H4 (cell line): Measurements from ENCODE around the gene VPS13D. TPM values are rescaled to one million over a fixed set of nuclear protein-coding genes. Genes with fewer than 3 reads are reported as not detected.
"Not testable (repeated sequence)": the region's sequence is repeated elsewhere in the genome, so short reads cannot be mapped to it uniquely, and the experiment has no call there.

Source experiments
- DNase-seq: peaks from one replicate; pipeline ENCODE4 v3.0.0-alpha.2; 2015; ENCODE audit warnings: low spot score
- total RNA-seq: library from RNA; depleted of rRNA; stranded (reverse); fragments of >200 nt; shearing (Covaris generic); gene quantifications from 2 replicates; pipeline ENCODE4 v1.2.3, GENCODE V29; 2014

Gene VPS13D
- total RNA-seq, 1 experiment from 2014 or later, result 9.6 TPM

DNA sequence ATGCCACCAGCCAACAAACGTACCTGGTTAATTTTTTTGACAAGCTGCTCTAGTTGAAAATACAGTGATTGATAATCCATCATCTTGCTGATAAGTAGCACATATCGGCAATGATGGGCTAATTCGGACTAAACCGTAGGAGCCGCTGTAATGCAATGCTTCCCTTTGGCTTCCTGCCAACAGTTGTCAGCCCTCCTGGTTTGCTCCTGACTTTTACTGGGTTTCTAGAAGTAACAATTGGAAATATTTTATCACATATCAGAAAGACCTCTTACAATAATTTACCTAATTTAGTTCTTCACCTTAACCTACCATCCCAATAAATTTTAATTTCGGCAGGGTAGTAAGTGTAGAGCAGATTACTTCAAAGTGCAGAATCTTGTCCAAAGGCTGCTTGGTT lies 239.7 kb downstream of the VPS13D start:
- no peak for DNase-seq

DNA sequence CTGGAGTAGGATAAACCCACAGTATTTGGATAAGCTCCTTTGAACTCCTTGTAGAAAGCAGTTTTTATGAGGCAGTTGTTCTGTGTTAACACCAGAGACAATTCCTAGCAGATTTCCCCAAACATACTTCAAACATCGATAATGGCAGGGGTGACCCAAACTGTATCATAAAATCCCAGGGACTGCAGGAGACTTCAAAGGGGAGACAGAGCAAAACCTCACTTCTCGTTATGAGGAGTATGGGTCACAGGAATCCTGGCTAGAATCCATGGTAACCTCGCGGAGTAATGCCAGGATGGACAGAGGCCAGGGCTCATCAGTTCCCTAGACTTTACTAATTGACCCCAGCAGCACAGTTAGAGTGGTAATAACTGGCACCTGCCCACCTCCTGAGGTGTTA lies 240.2 kb downstream of the VPS13D start:
- DNase-seq, result no peak

DNA sequence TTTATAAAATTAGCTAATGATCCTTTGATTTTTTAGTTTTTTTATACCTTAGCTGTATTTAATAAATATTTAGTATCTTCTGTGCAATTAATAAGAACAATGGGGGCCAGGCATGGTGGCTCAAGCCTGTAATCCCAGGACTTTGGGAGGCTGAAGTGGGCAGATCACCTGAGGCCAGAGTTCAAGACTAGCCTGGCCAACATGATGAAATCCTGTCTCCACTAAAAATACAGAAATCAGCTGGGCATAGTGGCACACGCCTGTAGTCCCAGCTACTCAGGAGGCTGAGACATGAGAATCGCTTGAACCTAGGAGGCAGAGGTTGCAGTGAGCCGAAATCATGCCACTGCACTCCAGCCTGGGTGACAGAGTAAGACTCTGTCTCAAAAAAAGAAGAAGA lies 241.1 kb downstream of the VPS13D start:
- not testable (repeated sequence) for DNase-seq

DNA sequence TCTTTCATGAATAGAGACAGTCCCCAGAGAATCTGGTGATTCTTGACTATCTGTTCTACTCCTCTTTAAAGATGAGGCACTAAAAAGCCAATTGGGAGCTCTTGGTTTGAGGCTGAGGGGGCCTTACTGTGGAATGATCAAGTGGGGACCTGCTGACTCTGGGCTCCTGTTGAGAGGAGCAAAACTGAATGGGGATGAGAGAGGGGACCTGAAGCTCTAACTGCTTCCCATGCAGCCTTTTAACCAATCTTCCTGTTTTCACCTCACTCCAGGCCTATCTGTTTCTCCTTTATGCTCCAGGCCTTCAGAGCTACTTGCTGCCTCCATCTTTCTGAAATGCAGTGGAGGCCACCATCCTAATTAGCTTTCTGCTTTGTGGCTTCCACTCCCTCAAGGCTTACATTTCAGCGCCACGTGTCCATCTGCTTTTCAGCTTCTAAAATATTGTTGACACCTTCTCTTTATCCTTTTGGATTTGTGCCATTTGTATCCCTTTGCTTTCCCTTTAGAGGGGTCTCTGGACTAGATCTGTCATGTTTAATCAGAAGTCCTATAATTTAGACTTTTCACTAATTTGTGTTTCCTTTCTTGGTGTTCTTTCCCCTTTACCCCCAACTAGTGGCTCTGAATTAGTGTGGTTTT lies 242.4 kb downstream of the VPS13D start:
- DNase-seq, result no peak

DNA sequence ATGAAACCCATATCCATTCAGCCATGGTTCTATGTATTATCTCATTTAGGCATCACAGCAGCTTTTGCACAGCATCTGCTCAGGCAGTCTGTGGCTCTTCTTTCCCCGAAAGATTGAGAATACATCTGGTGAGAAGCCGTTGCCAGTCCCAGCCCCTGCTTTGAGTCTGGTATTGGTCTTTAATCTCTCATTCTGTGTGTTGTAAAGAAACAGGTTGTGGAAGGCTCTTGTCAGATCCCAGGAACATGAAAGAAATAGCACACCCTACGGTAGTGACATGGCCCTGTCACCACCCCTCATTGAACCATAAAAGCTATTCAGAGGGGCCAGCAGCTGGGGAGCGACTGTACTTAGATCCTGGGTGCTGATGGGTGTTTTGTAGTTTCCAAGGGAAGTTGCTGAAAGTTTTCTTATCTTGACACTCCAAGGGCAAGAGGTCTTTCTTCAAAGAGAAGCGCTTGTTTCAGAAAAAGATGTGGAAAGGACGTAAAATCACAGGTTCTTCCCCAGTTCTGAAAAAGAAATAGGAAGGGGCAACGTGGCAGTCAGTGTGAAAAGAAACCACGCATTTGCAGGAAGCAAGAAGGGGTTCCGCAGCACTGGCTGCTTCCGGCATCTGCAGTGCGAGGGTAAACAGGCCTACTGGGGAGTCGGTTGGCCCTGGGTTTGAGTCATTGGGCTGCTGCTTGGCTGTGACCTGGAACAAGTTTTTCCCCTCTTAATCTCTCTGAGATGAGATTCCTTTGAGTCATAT lies 243.1 kb downstream of the VPS13D start:
- no peak for DNase-seq

DNA sequence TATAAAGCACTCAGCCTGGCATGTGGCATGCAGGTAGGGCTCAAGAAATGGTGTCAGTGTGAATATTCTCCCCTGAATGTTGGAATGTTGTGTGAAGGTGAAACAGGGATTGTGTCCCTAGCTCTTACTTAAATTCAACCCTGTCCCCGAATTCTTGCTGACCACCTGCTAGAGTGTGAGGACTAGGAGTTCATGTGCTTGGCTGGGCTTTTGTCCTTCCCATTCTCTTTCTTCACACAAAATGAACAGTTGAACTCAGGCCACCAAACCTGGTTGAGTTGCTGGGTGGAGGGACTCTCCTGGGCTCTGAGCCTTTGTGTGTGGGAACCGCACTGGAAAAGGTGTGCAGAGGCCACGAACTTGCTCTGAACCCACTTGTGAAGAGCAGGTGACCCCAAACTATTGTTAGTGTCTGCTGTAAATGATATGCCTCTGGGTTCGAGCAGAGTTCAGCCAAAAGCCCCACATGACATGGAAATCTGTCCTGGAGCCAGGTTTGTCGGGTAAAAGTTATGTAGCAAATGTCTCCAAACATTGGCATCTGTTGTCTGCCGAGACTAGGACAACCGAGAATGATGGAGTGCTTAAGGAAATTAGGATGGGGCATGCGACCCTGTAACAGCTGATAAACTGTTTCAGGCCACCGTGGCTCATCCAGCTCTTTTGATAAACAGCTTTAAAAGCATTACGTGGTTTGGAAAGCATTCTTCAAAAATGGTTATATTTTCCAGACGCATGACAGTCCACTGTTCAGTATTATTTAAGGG lies 243.9 kb downstream of the VPS13D start:
- no peak for DNase-seq

DNA sequence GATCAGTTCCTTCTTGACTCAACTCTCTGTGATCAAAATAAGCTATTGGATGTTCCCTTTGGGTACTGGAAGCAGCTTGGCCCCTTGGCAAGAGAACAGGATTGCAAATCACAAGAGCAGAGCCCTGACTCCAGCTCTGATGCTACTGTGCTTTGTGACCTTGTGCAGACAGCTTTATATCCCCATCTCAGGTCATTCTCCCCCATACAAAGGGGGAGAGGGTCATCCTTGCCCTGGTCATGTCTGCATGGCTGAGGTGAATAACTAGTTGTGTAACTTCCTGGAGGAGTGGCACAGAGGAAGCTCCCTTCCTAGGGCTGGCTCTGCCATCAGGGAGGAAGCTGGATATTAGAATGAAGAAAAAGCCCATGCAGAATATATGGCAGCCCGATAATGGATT lies 245.3 kb downstream of the VPS13D start:
- no peak for DNase-seq

DNA sequence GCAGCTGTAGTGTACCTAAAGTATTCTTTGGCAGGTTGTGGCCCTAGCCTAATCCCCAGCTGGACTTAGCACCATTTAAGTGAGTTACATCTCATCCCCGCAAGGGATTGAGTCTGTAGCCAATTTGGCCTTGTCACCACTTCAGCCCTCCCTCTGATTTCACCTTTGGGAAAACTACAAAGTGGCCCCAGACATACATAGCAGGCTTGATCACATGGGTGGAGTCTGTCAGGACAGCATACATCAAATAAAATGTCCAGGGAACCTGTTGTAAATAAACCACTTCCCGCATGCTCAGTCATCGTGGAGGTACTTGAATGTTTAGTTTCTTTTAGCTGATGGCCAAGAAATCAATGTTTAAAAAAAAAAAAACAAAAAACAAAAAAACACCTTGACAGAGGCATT lies 245.7 kb downstream of the VPS13D start:
- DNase-seq, result peak; percentile 60

DNA sequence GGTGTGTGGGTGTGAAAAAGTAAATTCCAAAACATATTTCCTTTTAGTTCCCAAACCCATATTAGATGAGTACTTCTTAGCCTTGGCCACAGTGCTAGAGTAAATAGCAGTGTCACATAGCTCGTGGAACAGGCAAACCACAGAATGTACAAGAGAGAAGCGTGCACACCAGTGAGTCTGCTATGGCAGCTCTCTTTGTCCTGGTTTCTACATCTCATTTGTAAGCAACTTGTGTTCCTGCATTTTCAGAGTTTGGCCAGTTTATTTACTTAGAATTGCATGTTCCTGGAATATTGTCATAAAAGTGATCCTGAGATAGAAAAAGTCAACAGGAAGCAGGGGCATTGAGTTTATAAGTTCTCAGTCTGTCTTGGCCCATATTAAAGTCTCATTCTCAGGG lies 246.1 kb downstream of the VPS13D start:
- DNase-seq, result peak; percentile 73

DNA sequence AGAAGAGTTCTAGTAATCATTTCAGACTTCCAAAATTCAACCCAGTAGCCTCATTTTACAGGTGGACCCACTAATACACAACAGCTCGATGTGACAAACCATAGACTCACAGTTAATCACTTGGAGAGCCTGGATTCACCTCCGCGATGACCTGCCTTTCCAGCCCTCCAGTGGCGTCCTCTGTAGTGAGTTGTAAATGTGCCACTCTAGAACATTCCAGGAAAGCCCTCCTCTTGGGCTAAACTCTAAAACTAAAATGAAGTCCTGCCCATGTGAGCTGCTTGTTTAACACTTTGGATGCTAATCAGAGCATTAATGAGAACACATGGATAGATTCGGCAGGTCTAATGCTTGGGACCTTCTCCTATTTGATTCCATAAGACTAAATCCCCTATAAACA lies 247.5 kb downstream of the VPS13D start:
- DNase-seq, result no peak

DNA sequence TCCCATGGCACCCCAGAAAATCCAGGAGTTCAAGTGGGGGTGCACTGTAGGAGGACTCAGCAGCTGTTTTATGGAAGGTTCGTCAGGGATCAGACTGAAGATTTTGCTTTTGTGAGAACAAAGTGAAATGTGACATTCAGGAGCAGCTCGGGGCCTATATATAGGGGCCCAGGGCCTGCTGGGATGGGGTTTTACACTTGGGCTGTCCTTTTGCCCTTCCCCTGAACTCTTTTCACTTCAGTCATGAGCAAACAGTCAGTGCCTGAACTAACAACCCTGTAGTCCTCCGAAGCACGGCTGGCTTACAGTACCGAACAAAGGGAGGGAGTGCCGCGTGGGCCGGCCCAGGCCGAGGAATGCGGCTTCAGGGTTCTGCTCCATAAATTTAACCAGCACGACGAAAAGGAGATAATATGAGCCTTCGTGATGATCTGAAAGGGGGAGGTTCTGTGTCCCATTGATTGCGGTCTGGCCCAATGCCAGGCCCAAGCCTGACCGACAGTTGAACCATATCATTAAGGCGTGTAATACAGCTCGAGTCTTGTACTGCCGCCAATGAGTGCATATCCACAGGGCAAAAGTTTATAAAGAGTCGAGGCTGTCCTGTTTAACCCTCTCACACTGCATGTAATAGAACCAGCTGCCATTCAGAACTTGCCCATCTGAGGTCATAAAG lies 248.2 kb downstream of the VPS13D start:
- DNase-seq, result peak; percentile 98

DNA sequence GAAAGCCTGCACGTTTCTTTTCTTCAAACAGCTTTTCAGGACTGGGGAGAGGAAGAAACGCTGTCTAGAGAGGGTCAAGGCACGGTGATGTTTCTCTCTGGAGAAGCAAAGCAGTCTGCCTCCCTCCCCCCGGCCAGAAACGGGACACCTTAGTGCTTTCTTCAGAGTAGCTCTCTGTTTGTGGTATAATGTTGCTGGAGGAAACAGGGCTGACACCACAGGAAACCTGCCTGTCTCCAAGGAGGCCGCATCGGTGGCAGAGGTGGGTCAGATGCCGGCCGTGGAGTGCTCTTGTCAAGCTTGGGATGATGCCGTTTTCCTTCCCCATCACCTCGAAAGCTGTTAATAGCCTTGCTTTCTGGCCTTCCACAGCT lies 248.8 kb downstream of the VPS13D start:
- no peak for DNase-seq

DNA sequence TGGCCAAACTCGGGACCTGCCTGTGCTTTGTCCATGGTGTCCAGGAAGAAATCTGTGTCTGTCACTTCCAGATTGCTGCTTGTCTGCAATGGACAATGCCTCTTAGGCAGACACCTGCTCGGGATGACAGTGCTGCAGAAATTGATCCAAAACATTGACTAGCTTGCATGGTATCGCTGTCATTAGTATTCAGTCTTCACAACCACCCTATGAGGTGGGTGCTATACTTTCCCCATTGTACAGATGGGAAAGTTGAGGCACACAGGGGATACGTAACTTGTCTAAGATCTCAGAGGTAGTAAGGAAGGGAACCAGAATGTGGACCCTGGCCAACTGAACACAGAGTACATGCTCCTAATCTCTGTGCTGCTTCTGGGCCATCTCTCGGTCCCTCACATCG lies 249.5 kb downstream of the VPS13D start:
- no peak for DNase-seq

DNA sequence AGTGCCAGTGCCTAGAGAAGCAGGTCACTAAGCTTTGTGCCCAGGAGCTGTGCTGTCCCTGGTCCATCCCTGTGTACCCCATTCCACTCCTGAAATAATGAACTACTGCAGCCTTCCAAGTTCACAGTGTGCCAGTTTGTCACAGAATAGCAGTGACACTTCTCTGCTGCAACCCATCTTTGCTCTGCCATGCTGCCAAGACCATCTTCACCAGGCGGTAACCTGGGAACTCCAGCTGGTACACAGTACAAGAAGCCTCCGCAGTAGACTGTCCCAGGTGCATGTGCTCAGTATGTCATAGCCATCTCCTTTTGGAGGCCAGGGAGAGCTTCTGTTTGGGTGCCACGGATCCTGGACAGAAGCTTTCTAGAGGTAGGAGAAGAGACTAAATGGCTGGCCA lies 250.2 kb downstream of the VPS13D start:
- no peak for DNase-seq

DNA sequence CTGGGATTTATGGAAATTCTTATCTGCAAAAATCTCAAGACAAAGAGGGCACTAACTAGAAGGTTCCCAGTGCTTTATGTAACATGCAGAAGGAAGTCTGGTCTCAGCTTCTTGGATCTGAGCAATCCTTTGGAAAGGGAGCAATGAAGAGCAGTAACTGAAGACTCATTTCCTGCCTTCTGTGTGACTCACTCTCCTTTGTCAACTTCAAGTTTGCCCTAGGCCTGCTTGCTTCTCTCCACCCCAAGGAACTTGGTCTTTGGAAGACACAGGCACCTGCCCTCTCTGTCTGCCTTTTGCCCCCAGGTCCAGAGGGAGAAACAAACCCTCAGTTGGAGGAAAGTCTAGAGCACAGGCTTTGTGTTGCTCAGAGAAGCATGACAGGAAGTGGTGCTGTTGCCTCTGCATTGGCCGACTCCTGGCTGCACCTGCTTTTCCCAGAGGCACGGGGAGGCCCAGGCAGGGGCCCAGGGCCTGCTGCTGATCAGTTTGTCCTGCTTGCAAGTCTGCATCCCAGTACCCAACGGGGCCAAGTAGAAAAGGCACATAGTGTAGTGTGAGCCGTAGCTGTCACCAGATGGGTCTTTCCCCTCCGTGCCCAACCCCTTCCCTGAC lies 251.0 kb downstream of the VPS13D start:
- DNase-seq, result peak; percentile 82

DNA sequence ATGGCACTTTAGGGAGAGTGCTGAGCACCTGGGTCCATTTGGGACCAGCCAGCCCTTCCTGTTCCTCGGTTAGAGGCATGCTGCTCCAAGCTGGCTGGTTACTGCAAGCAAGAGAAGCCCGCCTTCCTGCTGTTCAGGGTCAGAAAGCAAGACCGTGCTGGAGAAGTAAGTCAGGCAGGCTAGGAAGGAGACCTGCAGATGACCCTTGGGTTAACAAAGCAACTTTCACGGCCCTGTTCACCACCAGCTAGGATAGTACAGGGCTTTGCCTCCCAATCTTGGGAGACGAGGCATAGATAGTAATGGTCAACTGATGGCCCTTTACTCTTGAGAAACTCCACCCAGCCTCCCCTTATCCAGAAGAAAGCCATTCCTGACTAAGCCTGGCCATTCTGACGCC lies 252.1 kb downstream of the VPS13D start:
- DNase-seq, result no peak

DNA sequence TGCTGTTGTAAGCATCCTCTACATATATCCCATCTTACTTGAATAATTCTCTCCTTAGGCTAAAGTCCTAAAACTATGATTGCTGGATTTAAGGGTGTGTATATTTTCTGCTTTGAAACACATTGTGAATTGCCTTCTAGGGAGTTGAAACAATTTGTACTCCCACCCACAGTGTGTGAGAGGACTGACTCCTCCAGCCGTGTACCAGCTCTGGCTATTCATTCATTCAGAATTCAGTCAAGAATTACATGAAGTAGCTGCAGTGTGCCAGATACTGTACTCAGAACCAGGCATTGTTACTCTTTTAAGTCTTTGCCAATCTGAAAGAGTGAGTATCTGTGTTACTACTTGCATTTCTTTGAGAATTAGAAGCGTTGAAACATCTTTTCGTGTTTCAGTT lies 253.2 kb downstream of the VPS13D start:
- DNase-seq, result no peak

DNA sequence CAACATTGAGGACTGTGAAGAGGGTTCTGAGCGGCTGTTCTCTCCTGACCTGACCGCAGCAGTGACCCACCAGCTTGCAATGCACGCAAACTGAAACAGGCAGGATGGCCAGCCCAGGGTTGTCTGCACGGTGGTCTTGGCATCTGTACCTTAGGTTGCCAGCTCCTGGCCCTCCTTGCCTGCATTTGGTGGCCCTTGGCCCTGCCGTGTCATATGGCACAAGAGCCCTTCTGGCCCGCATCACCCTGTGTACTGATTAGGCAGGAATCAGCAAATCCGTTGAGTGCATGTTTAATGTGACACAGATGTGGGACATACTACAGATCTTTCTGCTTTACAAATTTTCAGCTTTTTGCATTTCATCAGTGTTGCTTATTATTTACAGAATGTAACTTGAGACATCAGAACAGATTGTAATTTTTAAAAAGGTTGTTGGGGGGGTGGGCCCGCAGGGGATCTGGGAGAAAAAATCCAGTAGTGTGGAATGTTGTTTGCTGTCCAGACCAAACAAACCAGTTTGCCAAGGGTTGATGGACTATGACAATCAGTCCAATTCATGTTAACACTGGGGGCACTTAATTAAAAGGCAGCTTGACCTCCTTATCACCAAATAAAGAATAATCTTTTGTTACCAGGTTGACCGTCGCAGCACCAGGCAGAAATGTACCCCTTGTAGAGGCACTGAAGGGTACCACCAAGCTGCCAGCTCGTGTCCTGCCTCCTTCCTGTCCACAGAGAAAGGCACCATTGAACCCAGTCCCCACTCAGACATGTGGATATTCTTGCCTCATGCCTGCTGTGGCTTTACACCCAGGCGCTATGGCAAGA lies 255.6 kb downstream of the VPS13D start:
- no peak for DNase-seq

DNA sequence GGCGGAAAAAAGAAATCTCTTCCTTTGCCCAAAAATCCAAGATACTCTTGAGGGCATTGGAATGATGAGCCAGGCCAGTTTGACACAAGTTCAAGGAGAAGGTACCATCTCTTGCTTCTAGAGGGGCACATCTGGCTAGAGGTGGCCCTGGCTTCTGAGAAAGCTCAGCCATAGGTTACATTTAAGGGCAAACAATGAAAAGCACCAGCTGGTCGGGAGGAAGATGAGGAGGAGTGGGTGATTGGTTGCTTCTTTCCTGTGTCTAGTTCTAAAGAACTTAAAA lies 256.2 kb downstream of the VPS13D start:
- DNase-seq, result no peak

DNA sequence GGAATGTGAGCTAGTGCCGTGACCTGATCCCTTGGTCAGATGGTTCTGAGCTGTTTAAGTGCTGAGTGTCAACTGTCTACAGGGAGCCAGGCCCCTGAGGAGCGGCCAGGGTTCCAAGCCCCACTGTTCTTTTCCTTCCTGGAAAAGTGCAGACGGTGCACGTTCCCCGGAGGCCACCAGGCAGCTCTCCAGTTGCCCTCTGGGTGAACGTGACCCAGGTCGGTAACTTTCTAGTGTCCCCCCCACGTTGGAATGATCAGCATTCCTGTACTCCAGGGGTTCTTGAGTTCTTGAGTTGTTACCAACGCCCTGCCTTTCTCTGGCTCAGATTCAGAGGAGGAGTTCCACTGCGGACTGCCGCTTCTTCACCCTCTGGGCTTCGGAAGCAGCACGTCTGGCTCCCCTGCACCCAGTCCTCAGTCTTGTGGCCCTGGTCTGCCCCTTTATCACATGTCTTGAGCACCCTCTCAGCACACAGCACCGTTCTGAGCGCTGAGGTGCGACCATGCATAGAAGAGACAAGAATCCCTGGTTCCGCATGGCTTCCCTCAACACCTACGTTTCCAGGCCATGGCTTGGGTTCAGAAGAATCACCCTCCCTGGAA lies 256.7 kb downstream of the VPS13D start:
- DNase-seq, result no peak

DNA sequence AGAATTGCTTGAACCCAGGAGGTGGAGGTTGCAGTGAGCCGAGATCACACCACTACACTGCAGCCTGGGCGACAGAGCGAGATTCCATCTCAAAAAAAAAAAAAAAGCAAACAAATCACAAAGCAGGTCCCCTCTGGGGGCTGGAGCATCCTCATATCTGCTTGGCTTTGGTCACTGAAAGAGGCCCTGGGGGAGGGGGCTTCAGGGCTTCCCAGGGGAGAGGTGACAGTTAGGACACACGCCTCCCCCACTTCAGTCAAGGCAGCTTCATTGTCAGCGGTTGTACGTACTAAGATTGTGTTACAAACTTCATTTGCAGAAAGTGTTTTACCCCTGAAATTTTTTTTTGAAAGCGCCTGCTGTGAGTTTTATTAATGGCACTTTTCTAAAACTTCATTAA lies 257.7 kb downstream of the VPS13D start:
- no peak for DNase-seq
